ENCODE results near the gene FILIP1. TPM values are rescaled to one million over a fixed set of nuclear protein-coding genes. Genes with fewer than 3 reads are reported as not detected.

The FILIP1 gene
- polyA plus RNA-seq, 1 of the 3 experiments (the other 2 are of a cell fraction), result 0.03 TPM

- Histone ChIP-seq H3K4me2 (no peak overlapping the region), H4K20me1 (ENCODE audit: insufficient read depth) (peaks cover 19% of the 10 kb centered on the region), H3K4me3 (ENCODE audit: low read depth in 2 of 2, low read length in 1 of 2) (no peak overlapping the region; a peak in 1 of 4 replicates), H3K4me1 (ENCODE audit: control insufficient read depth in 1 of 2, insufficient read depth in 2 of 2, low read depth in 1 of 2, low read length in 1 of 2) (no peaks in the 10 kb centered on the region; a peak in 1 of 4 replicates), H3K36me3 (replicated peaks in 1 of 2; ENCODE audit: control insufficient read depth in 1 of 2, insufficient read depth in 2 of 2, low read length in 1 of 2) (peaks cover 18 to 31% of the 10 kb centered on the region in 2 experiments), H3K27ac (ENCODE audit: low read depth in 2 of 2, low read length in 1 of 2) (no peak overlapping the region), H3K79me2 (ENCODE audit: insufficient read depth) (peaks cover 92% of the 10 kb centered on the region), H3F3A (replicated peaks; ENCODE audit: insufficient read depth) (peaks cover 11% of the 10 kb centered on the region), H3K27me3 (ENCODE audit: insufficient read depth) (no peaks in the 10 kb centered on the region), H2AFZ (ENCODE audit: low read depth) (no peak overlapping the region), H3K9me2 (no peaks in the 10 kb centered on the region), H3K9me3 (no peaks in the 10 kb centered on the region), H3K9ac (no peak overlapping the region)
- 55% methylated on average over 2 of the region's 2 CpGs for WGBS (ENCODE audit: low lambda C conversion rate)
- TF ChIP-seq SMC3 (IDR thresholded peaks at IDR 0.05; ENCODE audit: low read depth, low read length), result peak; percentile 60
- no peak for TF ChIP-seq JUND (IDR thresholded peaks at IDR 0.05)
- no peak for TF ChIP-seq SIN3A (IDR thresholded peaks at IDR 0.05; ENCODE audit: borderline replicate concordance, low read depth, low read length)
- TF ChIP-seq RAD21 (IDR thresholded peaks at IDR 0.05; ENCODE audit: low read length), result peak; percentile 79
- peak; percentile 95 for TF ChIP-seq CTCF (IDR thresholded peaks at IDR 0.05)
- TF ChIP-seq, protein P1, sequence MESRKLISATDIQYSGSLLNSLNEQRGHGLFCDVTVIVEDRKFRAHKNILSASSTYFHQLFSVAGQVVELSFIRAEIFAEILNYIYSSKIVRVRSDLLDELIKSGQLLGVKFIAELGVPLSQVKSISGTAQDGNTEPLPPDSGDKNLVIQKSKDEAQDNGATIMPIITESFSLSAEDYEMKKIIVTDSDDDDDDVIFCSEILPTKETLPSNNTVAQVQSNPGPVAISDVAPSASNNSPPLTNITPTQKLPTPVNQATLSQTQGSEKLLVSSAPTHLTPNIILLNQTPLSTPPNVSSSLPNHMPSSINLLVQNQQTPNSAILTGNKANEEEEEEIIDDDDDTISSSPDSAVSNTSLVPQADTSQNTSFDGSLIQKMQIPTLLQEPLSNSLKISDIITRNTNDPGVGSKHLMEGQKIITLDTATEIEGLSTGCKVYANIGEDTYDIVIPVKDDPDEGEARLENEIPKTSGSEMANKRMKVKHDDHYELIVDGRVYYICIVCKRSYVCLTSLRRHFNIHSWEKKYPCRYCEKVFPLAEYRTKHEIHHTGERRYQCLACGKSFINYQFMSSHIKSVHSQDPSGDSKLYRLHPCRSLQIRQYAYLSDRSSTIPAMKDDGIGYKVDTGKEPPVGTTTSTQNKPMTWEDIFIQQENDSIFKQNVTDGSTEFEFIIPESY (IDR thresholded peaks at IDR 0.05; ENCODE audit: borderline replicate concordance, low read depth), result no peak
- ChIA-PET CTCF (interaction anchor here (0.5 to 3.5 kb wide), 32 partner anchors 9 to 521 kb away, joined by 3 to 51 read pairs (median 5); partner anchors contain the start of genes COX7A2 and TMEM30A), POLR2A (no interaction called here)
- DNase-seq, result peak; percentile 40
These were observed 226.8 kb downstream of the FILIP1 start for GRCh38 chr6:75266716-75267291.

DNA sequence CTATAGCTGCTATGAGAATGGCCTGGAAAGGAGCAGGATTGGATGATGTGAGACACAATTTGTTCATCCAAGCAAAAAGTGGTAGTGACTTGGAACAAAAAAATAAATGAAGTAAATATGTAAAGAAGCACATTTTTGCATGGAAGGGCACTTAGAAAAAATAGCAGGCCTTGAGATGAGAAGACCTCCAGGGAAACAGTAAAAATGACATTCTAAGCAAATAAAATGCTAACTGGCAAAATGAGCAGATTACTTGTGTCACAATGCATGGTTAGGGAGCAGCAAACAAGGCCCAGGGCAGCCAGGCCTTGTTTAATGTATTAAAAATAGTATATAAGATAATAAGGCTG lies 230.2 kb downstream of the FILIP1 start:
- Histone ChIP-seq H3K4me3 (ENCODE audit: low read depth in 2 of 2, low read length in 1 of 2) (no peak overlapping the region), H3K27ac (ENCODE audit: low read depth in 2 of 2, low read length in 1 of 2) (peak overlapping the region in 1 of 2 experiments; percentile 5; a peak in 1 of 4 replicates), H2AFZ (ENCODE audit: low read depth) (no peak overlapping the region), H3K4me1 (ENCODE audit: control insufficient read depth in 1 of 2, insufficient read depth in 2 of 2, low read depth in 1 of 2, low read length in 1 of 2) (no peaks in the 10 kb centered on the region; a peak in 1 of 4 replicates), H3K79me2 (ENCODE audit: insufficient read depth) (peaks cover 68% of the 10 kb centered on the region), H3K27me3 (ENCODE audit: insufficient read depth) (no peaks in the 10 kb centered on the region), H3K9me2 (no peaks in the 10 kb centered on the region), H4K20me1 (ENCODE audit: insufficient read depth) (peaks cover 17% of the 10 kb centered on the region), H3K9me3 (no peaks in the 10 kb centered on the region), H3F3A (replicated peaks; ENCODE audit: insufficient read depth) (peaks cover 11% of the 10 kb centered on the region), H3K9ac (no peak overlapping the region), H3K4me2 (no peak overlapping the region), H3K36me3 (replicated peaks in 1 of 2; ENCODE audit: control insufficient read depth in 1 of 2, insufficient read depth in 2 of 2, low read length in 1 of 2) (peaks cover 45 to 53% of the 10 kb centered on the region in 2 experiments)
- no peak for DNase-seq
- CTCF ChIA-PET, result no interaction called here
- POLR2A ChIA-PET, result no interaction called here
- TF ChIP-seq FOSL2 (IDR thresholded peaks at IDR 0.05; ENCODE audit: borderline replicate concordance, low read depth), result no peak
- TF ChIP-seq GATA2 (CRISPR knock-in tag; IDR thresholded peaks at IDR 0.05), result no peak
- TF ChIP-seq, protein P2, sequence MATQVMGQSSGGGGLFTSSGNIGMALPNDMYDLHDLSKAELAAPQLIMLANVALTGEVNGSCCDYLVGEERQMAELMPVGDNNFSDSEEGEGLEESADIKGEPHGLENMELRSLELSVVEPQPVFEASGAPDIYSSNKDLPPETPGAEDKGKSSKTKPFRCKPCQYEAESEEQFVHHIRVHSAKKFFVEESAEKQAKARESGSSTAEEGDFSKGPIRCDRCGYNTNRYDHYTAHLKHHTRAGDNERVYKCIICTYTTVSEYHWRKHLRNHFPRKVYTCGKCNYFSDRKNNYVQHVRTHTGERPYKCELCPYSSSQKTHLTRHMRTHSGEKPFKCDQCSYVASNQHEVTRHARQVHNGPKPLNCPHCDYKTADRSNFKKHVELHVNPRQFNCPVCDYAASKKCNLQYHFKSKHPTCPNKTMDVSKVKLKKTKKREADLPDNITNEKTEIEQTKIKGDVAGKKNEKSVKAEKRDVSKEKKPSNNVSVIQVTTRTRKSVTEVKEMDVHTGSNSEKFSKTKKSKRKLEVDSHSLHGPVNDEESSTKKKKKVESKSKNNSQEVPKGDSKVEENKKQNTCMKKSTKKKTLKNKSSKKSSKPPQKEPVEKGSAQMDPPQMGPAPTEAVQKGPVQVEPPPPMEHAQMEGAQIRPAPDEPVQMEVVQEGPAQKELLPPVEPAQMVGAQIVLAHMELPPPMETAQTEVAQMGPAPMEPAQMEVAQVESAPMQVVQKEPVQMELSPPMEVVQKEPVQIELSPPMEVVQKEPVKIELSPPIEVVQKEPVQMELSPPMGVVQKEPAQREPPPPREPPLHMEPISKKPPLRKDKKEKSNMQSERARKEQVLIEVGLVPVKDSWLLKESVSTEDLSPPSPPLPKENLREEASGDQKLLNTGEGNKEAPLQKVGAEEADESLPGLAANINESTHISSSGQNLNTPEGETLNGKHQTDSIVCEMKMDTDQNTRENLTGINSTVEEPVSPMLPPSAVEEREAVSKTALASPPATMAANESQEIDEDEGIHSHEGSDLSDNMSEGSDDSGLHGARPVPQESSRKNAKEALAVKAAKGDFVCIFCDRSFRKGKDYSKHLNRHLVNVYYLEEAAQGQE (IDR thresholded peaks at IDR 0.05; ENCODE audit: low read depth, low read length), result no peak
- TF ChIP-seq PBX3 (IDR thresholded peaks at IDR 0.05), result no peak
- TF ChIP-seq RFX5 (IDR thresholded peaks at IDR 0.05; ENCODE audit: low read length), result no peak
- TF ChIP-seq POLR2AphosphoS5 (IDR thresholded peaks at IDR 0.05; ENCODE audit: low read depth, low read length), result no peak
- no peak for TF ChIP-seq MXI1 (IDR thresholded peaks at IDR 0.05; ENCODE audit: low read depth, low read length)
- TF ChIP-seq USF1 (IDR thresholded peaks at IDR 0.05; ENCODE audit: borderline replicate concordance, low read depth), result no peak
- TF ChIP-seq JUND (IDR thresholded peaks at IDR 0.05), result no peak
- TF ChIP-seq EP300 (IDR thresholded peaks at IDR 0.05; ENCODE audit: borderline replicate concordance in 1 of 2, low read depth in 1 of 2, low read length in 1 of 2), result no peak
- TF ChIP-seq RAD21 (IDR thresholded peaks at IDR 0.05; ENCODE audit: low read length), result no peak
